ENCODE results near the gene DOC2A.

- no peak for TF ChIP-seq EZH2 (IDR thresholded peaks at IDR 0.05; ENCODE audit: low read depth, unreplicated experiment)
- TF ChIP-seq CTCF (conservative IDR thresholded peaks at IDR 0.05; ENCODE audit: low read depth in 2 of 2), result no peak
- no peak for TF ChIP-seq POLR2AphosphoS5 (IDR thresholded peaks at IDR 0.05; ENCODE audit: low read depth)
- TF ChIP-seq JUNB (IDR thresholded peaks at IDR 0.05; ENCODE audit: unreplicated experiment), result no peak
- TF ChIP-seq REST (IDR thresholded peaks at IDR 0.05; ENCODE audit: unreplicated experiment), result no peak
- no peak for TF ChIP-seq NANOG (IDR thresholded peaks at IDR 0.05; ENCODE audit: borderline replicate concordance)
- TF ChIP-seq CREB1 (CRISPR knock-in tag; IDR thresholded peaks at IDR 0.05; ENCODE audit: low read depth), result no peak
- no peak for TF ChIP-seq ZNF114 (CRISPR knock-in tag; IDR thresholded peaks at IDR 0.05)
- no peak for TF ChIP-seq EZH2phosphoT487 (IDR thresholded peaks at IDR 0.05; ENCODE audit: unreplicated experiment)
- no peak for TF ChIP-seq STAT1 (IDR thresholded peaks at IDR 0.05; ENCODE audit: unreplicated experiment)
- TF ChIP-seq ETS1 (IDR thresholded peaks at IDR 0.05), result no peak
Observed at GRCh38 chr16:29975134-29975538, 35.7 kb downstream of the DOC2A start.

Measured in GM23338 (cell line).